ENCODE data around the gene NEBL.

GRCh38 chr10:20922451-20922850 lies 25.3 kb upstream of the NEBL start:
- TF ChIP-seq CTCF (IDR thresholded peaks at IDR 0.05) (no peak), REST (IDR thresholded peaks at IDR 0.05; ENCODE audit: insufficient read depth in 1 of 2, low read depth in 2 of 2, low read length in 1 of 2) (no peak)

All from Panc1 (cell line).